GM19463 (cell line): ENCODE measurements around the gene TDRKH.
A peak's percentile ranks its signal among the peaks of the same experiment; 100 is the strongest.

ENCODE experiments used
- ATAC-seq: cut with Tn5 transposase; IDR thresholded peaks from one replicate; pipeline ENCODE4 v1.9.1; 2021; ENCODE audit warnings: mild to moderate bottlenecking, moderate library complexity; ENCODE audit not compliant: unreplicated experiment

The TDRKH gene

GRCh38 chr1:151790071-151790939, at the start of gene TDRKH:
TSS of gene TDRKH (minus strand) at chr1:151790500. CDS start at chr1:151783022, 7,478 bp downstream.
- ATAC-seq = peak; percentile 96

DNA sequence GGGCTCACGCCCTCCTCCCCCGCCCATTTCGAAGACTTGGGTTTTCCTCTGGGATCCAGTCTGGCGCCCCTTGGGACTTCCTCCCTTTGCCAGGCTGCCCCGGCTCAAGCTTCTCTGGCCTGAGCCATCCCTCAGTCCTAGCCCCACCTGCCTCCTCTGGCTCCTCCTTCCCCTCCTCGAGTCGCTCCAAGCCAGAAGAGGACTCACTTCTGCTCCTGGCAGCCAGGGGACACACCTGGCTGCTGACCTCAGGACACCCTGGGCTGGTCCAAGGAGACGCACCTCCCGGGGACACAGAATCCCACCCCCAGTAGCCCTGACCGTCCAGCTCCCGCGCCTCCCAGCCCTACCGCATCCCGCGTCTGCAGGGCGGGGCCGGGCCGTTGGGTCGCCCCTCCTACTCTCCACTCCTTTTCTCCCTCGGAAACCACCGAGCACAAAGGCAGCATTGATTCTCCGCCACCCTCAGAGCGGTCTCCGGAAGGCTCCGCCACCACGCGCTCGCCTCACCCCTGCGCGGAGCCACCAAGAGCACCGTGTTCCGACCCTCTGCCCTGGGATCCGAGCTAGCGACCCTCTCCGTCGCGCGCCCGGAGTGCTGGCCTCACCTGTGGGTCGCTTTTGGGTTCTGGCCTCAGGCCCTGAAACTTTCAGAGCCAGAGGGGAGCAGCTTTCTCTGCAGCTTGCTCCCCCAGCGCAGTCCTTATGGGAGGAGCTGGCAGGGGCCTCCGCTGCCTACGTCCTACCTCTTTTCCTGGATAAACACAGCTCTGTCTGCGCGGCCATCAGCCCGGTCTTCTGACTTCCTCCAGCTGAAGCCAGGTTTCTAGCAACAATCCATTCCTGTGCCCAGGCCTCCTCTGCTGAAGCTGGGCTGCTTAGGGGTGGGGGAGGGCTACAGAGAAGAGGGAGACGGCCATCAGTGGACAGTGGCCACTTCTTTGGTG, 49.4 kb upstream of the TDRKH start, which contains the start of gene C2CD4D:
C2CD4D (minus strand) TSS at position 364 of the 947 bp plus-strand sequence. CDS start 831 bp downstream, outside the sequence.
- peak; percentile 65 for ATAC-seq

DNA sequence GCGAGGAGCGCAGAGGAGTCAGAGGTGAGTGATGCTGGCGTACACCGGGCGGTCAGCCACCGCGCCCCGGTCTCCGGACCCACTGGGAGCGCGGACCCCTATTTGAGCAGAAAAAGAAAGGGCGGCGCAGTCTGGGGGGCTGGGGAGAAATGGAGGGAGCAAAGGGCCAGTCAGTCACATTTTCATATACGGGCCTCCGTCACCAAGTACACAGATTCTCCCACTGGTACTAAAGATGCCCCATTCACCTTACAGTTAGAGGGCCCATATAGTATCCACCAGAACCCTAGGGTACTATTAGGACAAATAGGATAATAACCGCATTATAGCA, 48.7 kb upstream of the TDRKH start:
- ATAC-seq = no peak

DNA sequence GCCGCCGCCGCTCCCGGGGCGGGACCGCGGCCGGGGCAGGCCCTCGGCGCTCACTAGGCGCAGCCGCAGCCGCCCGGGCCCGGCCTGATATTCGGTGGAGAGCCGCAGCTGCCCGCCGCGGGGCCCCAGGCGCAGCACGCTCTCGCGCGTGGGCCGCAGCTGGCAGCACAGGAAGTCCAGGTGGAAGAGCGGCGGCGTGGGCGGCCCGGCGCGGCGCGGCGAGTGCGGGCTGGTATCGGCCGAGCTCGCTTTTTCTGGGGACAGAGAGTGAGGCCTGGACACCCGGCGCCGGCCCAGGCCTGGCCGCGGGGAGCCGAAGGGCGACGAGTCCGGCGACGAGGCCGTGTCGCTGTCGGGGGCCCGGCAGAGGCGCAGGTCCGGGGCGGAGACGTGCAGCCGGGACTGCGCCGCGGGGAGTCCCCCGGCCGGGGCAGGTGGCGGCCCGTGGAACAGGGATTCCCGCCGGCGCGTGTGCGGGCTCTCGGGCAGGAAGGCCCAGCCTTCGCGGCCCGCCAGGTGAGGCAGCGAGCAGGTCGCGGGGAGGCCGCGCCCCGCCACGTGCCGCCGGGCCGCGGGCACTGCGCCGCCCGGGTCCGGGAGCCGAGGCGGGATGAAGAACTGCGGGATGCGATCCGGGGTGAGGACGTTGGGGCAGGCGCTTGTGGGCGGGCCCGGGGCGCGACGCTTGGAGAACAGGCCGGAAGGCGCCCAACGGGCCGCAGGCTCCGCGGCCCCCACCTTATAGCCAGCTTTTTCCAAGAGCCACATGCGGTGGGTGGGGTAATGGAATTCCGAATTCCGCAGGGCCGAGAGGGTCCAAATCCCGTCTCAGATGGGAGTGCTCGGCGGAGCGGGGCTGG, 48.2 kb upstream of the TDRKH start:
- no peak for ATAC-seq

DNA sequence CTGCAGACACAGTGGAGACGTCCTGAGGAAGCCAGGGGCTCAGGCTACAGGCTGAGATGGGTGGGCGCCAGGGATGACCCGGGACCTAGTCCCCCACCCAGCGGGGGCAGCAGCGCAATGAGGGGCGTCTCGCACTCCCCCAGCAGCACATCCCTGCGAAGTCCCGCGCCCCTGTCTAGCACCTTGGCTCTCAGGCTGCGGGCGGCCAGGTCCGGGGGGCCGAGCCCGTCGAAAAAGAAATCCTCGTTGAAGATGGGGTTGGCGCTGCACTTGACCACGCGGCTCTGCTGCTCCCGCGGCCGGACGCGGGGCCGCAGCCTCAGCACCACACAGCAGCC, 47.6 kb upstream of the TDRKH start:
- no peak for ATAC-seq

- no peak for ATAC-seq
These were observed 46.9 kb upstream of the TDRKH start for GRCh38 chr1:151837197-151837596.

GRCh38 chr1:151835596-151835995, 45.3 kb upstream of the TDRKH start:
- no peak for ATAC-seq

GRCh38 chr1:151834239-151834638, 43.9 kb upstream of the TDRKH start:
- ATAC-seq = no peak

DNA sequence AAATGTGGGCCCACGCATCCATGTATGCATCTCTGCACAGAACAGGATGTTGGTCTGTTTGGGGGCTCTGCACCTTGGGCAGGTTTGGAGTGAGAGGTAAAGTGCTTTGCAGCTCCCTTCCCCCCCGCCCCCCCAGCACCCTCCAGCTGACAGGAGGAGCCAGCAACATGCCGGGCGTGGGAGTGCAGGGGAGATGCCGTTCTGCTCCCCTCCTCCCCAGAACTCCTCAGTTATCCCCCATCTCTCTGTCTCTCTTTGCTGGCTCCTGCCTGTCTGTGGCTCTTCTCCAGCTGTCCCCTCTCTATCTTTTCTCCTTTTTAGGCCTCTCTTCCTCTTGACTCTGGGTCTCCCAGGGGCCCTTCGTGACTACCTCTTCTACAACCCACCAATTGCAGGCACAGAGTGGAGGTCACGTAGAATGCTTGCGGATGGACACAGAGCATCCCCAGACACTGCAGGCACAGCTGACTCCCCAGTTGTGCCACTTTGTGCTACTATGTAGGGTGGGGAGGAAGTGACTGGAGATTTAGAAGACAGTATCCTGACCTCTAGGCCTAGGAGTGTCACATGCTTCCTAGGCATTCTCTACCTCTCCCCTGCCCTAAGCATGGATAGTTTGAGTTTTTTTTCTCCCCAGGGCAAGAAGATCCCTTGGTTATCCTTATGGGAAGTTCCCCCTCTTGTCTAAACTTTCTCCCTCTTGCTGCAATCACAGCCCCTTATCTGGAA, 43.0 kb upstream of the TDRKH start:
- ATAC-seq = no peak

DNA sequence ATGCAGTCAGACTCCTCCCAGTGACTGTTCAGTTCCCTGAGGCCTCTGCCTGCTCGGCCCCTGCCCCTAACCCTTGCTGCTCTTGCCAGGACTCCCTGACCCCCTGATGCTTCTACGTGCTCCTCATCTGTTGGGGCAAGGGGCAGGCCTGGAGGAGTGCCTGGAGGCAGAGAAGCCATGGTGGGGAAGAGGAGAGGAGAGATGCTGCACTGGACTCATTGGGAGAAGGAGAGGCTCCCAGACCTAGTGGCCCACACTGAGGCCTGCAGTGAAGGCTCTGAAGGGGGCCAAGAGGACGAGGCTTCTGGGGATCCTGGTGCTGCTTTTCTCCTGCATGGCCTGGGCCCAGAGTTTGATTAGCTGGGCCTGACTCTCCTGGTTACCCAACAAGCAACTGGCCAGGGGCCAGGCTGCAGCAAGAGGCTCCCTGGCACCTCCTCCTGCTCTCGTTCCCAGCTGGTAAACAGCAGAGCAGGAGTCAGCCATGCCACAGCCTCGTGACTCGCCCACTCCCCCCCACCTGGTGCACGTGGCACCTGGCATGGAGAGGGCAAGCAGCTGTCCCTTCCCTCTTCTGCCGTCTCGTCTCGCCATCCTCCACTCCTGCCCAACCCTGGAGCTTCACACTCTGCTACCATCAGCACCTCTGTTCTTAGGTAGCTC, 42.1 kb upstream of the TDRKH start:
- ATAC-seq = no peak

DNA sequence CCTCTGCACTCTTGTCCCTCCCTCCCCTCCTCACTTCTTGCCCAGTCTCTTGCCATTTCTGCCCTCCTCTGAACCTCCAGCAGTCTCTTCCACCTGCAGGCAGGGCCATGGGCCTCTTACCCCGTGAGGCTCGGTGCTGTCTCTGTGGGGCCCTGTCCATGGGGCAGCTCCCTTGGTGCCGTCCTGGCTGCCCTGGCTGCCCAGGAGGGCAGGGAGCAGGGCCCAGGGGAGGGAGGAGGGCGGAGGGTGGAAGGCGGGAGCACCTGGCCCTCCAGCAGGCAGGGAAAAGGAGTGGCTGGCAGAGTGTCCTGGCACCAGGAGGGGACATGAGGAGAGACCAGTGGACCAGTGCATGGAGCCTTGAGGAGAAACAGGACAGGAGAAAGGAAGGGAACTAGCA, 41.3 kb upstream of the TDRKH start, which contains the start of gene RORC:
RORC (minus strand) TSS at position 198 of the 400 bp plus-strand sequence; CDS start at position 160, 38 bp downstream.
- ATAC-seq = no peak

GRCh38 chr1:151831256-151831591, 40.9 kb upstream of the TDRKH start:
- ATAC-seq = no peak

- ATAC-seq = no peak
These were observed 39.8 kb upstream of the TDRKH start for GRCh38 chr1:151830055-151830454.

DNA sequence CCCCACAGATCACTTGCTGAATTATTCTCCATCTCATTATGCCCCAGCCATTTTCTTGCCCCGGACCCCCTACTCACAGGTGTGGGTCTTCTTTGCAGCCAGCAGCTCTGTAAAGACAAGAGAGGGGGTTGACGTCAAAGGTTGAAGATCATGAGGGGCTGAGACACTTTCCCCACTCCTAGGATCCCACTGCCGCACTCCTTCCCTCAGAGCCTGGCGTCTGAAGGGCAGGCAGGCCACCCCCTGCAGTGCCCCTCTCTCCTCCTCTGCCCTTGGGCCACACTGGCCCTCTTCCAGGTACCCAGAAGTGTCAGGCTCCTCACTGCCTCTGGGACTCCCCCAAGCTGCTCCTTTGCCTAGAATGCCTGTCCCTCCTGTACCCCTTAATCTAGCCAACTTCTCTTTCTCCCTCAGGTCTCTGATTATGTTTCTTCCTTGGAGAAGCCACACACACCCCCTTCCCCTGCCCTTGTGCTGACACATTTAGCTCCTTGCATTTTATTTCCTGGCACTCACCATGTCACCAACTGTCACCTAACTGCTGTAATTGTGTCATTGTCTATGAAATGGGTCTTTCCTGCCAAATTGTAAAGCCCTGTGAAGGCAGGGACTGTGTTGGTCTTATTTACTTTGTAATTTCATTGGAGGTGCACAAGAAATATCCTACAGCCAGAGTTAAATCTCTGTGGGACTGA, 39.2 kb upstream of the TDRKH start:
- no peak for ATAC-seq

DNA sequence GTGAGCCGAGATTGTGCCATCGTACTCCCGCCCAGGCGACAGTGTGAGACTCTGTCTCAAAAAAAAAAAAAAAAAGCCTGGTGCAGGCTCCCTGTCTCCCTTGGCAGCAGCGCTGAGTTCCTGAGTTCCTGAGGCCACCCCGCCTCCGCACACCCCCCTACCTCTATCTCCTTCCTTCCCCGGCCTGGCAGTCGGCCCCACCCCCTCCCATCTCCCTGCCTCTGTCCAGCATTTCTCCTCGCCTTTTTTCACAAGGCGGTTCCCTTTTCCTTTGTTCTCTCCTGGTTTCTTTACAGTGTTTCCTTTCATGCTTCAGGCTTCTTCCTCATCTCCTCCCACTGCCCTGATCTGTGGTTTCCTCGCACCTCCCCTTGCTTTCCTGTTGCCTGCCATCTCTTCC, 38.6 kb upstream of the TDRKH start:
- no peak for ATAC-seq

DNA sequence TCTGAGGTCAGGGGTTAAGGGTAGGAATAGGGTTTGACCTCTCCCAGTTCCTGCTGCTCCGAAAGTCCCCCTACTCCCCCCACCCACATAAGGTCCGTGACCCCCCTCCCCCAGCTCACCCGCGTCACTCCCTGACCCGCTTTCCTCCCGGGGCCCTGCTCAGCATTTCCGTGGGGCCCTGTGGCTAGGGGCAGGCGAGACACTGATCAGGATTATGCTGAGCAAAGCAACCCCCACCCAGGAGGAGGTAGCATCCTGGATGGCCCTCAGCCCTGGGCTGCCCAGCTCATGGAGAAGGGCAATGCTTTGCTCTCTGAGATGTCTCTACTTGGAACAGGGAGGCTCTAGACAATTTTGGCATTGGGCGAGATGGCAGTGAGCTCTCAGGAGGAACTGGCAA, 37.6 kb upstream of the TDRKH start:
- ATAC-seq = no peak

GRCh38 chr1:151825751-151826660, 35.7 kb upstream of the TDRKH start:
- no peak for ATAC-seq

GRCh38 chr1:151825204-151825603, 34.9 kb upstream of the TDRKH start:
- ATAC-seq = no peak
